HepG2 (cell line): ENCODE data around the gene MRPL20. TPM values are rescaled to one million over a fixed set of nuclear protein-coding genes. Genes with fewer than 3 reads are reported as not detected.

Experiments used
- ATAC-seq: fragments of 200-7000 bp; cut with Tn5 transposase; 3 replicates; pipeline ENCODE4 v1.9.1; 2020; ENCODE audit warnings: mild to moderate bottlenecking, moderate library complexity
- BruUV-seq: library from RNA; stranded (reverse); fragments of 400-500 nt; replicated peaks from 2 replicates; lab custom pipeline; 2021; lab: Mats Ljungman, UMichigan
- CTCF ChIA-PET: fragments of 300-600 bp; formaldehyde crosslinking; extraction: SDS; loops from one replicate; lab custom pipeline; 2021; ENCODE audit warnings: low total read pairs, inconsistent platforms, low intra/inter-chr PET ratio; lab: Yijun Ruan, JAX
- POLR2A ChIA-PET: fragments of 350-600 bp; sonication (Branson Sonifier 250); formaldehyde crosslinking; loops from one replicate; lab custom pipeline; 2020; ENCODE audit warnings: antibody characterized with exemption, inconsistent platforms; lab: Yijun Ruan, JAX
- DNase-seq: peaks from one replicate; pipeline ENCODE4 v3.0.0-alpha.2; 2015; ENCODE audit warnings: low spot score
- FAIRE-seq: peaks from 3 replicates; lab custom pipeline; 2011; peaks lifted over from hg19 to GRCh38; lab: Jason Lieb, UNC
- H2AFZ ChIP-seq: one replicate; pipeline ENCODE4 v1.6.1; 2011; ENCODE audit warnings: low read length, inconsistent platforms
- H3K27ac ChIP-seq: fragments of 300-600 bp; 3 replicates; pipeline ENCODE4 v1.8.0; 2011; ENCODE audit warnings: mixed run types, mild to moderate bottlenecking, mixed read lengths, low read length, inconsistent platforms; ENCODE audit not compliant: insufficient read depth; ENCODE audit errors: extremely low read length
- H3K27me3 ChIP-seq, 2 experiments: fragments of 200-600 bp in 1 of 2; 2 replicates in 1 of 2; 3 replicates in 1 of 2; pipeline versions ENCODE4 v1.6.0 to v1.8.0; 2011; ENCODE audit warnings: low read length in 2 of 2, mild to moderate bottlenecking in 2 of 2, moderate library complexity in 2 of 2, inconsistent platforms in 1 of 2; ENCODE audit not compliant: insufficient read depth in 2 of 2, control insufficient read depth in 1 of 2
- H3K36me3 ChIP-seq, 2 experiments: fragments of 200-600 bp in 1 of 2; replicated peaks in 1 of 2; 2 replicates in 1 of 2; 3 replicates in 1 of 2; pipeline versions ENCODE4 v1.5.1 to v1.8.0; 2011; ENCODE audit warnings: low read length in 2 of 2, inconsistent platforms in 1 of 2; ENCODE audit not compliant: insufficient read depth in 2 of 2, control insufficient read depth in 1 of 2
- H3K4me1 ChIP-seq: 2 replicates; pipeline ENCODE4 v1.5.1; 2012; ENCODE audit warnings: low read length, inconsistent platforms; ENCODE audit not compliant: insufficient read depth
- H3K4me2 ChIP-seq: 2 replicates; pipeline ENCODE4 v1.6.0; 2011; ENCODE audit warnings: low read depth, low read length, inconsistent platforms
- H3K4me3 ChIP-seq, 3 experiments: fragments of 200-600 bp in 1 of 3; sonication (generic), shearing (Covaris generic) in 1 of 3; replicated peaks in 1 of 3; 2 replicates each; pipeline ENCODE4 v1.5.1; 2011 to 2016; ENCODE audit warnings: low read length in 3 of 3, inconsistent platforms in 2 of 3, low read depth in 2 of 3, mild to moderate bottlenecking in 2 of 3, control low read depth in 1 of 3, mixed read lengths in 1 of 3; ENCODE audit not compliant: insufficient read depth in 1 of 3
- H3K79me2 ChIP-seq: one replicate; pipeline ENCODE4 v1.6.1; 2011; ENCODE audit warnings: low read length, inconsistent platforms; ENCODE audit not compliant: insufficient read depth
- H3K9ac ChIP-seq: 2 replicates; pipeline ENCODE4 v1.6.0; 2011; ENCODE audit warnings: mild to moderate bottlenecking, low read depth, low read length, inconsistent platforms; ENCODE audit not compliant: insufficient read depth
- H3K9me3 ChIP-seq: 2 replicates; pipeline ENCODE4 v1.5.1; 2012; ENCODE audit warnings: mild to moderate bottlenecking, low read length
- H4K20me1 ChIP-seq: 2 replicates; pipeline ENCODE4 v1.6.0; 2011; ENCODE audit warnings: inconsistent platforms, mild to moderate bottlenecking, low read length, moderate library complexity; ENCODE audit not compliant: insufficient read depth
- HOXA3 ChIP-seq: sonication (generic); formaldehyde crosslinking; IDR thresholded peaks from 2 replicates; pipeline ENCODE4 v1.5.0; 2020; ENCODE audit warnings: missing genetic modification reagents
- MED8 ChIP-seq: sonication (generic); formaldehyde crosslinking; IDR thresholded peaks from 2 replicates; pipeline ENCODE4 v1.8.1; 2023; ENCODE audit warnings: mild to moderate bottlenecking, missing genetic modification reagents; ENCODE audit not compliant: insufficient replicate concordance
- MXD1 ChIP-seq: sonication (generic); formaldehyde crosslinking; IDR thresholded peaks from 2 replicates; pipeline ENCODE4 v1.4.0; 2020; ENCODE audit warnings: mild to moderate bottlenecking, missing genetic modification reagents
- NFAT5 ChIP-seq: sonication (generic); formaldehyde crosslinking; IDR thresholded peaks from 2 replicates; pipeline ENCODE4 v1.4.0; 2020; ENCODE audit warnings: missing genetic modification reagents
- POLR2AphosphoS5 ChIP-seq: IDR thresholded peaks from 2 replicates; pipeline ENCODE4 v1.6.1; 2012; ENCODE audit warnings: low read depth, low read length
- ZFP82 ChIP-seq: sonication (generic); formaldehyde crosslinking; IDR thresholded peaks from 2 replicates; pipeline ENCODE4 v1.5.1; 2020; ENCODE audit warnings: mild to moderate bottlenecking, missing genetic modification reagents, borderline replicate concordance
- ZNF441 ChIP-seq: sonication (generic); formaldehyde crosslinking; IDR thresholded peaks from 2 replicates; pipeline ENCODE4 v1.7.0; 2021; ENCODE audit warnings: missing genetic modification reagents, borderline replicate concordance
- ZNF577 ChIP-seq: sonication (generic); formaldehyde crosslinking; IDR thresholded peaks from 2 replicates; pipeline ENCODE4 v1.4.0; 2020; ENCODE audit warnings: mild to moderate bottlenecking, low read depth, missing genetic modification reagents, borderline replicate concordance
- ZNF883 ChIP-seq: sonication (generic); formaldehyde crosslinking; IDR thresholded peaks from 2 replicates; pipeline ENCODE4 v1.5.1; 2020; ENCODE audit warnings: mild to moderate bottlenecking, missing genetic modification reagents; ENCODE audit errors: not compliant biosample characterization
- WGBS: methylation state at CpG from one replicate; pipeline ENCODE4 v1.1.6; 2017; ENCODE audit warnings: low lambda C conversion rate; 5-methylcytosine and 5-hydroxymethylcytosine counted together
- in situ Hi-C: cut with HindIII; loops from 2 replicates; pipeline ENCODE4 v1.10.0; 2017; ENCODE audit warnings: low pct_unique_long_range_greater_than_20kb; ENCODE audit not compliant: extremely low pct_ligation_motif_present
- intact Hi-C: fragments of 100-400 bp; cut with micrococcal nuclease; formaldehyde crosslinking; loops from one replicate; pipeline ENCODE4 v1.10.0; 2022; ENCODE audit not compliant: unreplicated experiment
- polyA plus RNA-seq, 8 experiments: library from polyadenylated mRNA; depleted of rRNA in 3 of 8; stranded (reverse) in 7 of 8; unstranded in 1 of 8; fragments of >200 nt; fragmentation: Illumina TruSeq in 4 of 8; extraction: Trizol in 4 of 8; gene quantifications; 2 replicates each; pipeline versions ENCODE4 v1.2.1 to v1.2.3, GENCODE V29; 2011 to 2016; ENCODE audit warnings: low read depth in 4 of 8, missing spikeins in 1 of 8, mixed read lengths in 1 of 8; ENCODE audit not compliant: insufficient read depth in 1 of 8
- total RNA-seq, 5 experiments: library from RNA; depleted of rRNA; stranded (reverse); fragments of >200 nt; fragmentation: Illumina TruSeq; extraction: Trizol; gene quantifications; 2 replicates each; pipeline ENCODE4 v1.2.3, GENCODE V29; 2016; ENCODE audit warnings: low read depth in 1 of 5
- TF ChIP-seq, protein P1 (sequence below): sonication (generic); formaldehyde crosslinking; IDR thresholded peaks from 2 replicates; pipeline ENCODE4 v1.4.0; 2020; ENCODE audit warnings: missing genetic modification reagents
- TF ChIP-seq, protein P2 (sequence below): sonication (generic); formaldehyde crosslinking; IDR thresholded peaks from 2 replicates; pipeline ENCODE4 v1.5.0; 2020; ENCODE audit warnings: missing genetic modification reagents
- TF ChIP-seq, protein P3 (sequence below): sonication (generic); formaldehyde crosslinking; conservative IDR thresholded peaks from 2 replicates; pipeline ENCODE4 v1.4.0; 2020; ENCODE audit warnings: missing genetic modification reagents

MRPL20 gene
- total and polyA plus RNA-seq, 2 of the 13 experiments (the other 11 are each of a cell fraction or from before 2014, with no cell fraction given): 59.2 to 127 TPM

DNA sequence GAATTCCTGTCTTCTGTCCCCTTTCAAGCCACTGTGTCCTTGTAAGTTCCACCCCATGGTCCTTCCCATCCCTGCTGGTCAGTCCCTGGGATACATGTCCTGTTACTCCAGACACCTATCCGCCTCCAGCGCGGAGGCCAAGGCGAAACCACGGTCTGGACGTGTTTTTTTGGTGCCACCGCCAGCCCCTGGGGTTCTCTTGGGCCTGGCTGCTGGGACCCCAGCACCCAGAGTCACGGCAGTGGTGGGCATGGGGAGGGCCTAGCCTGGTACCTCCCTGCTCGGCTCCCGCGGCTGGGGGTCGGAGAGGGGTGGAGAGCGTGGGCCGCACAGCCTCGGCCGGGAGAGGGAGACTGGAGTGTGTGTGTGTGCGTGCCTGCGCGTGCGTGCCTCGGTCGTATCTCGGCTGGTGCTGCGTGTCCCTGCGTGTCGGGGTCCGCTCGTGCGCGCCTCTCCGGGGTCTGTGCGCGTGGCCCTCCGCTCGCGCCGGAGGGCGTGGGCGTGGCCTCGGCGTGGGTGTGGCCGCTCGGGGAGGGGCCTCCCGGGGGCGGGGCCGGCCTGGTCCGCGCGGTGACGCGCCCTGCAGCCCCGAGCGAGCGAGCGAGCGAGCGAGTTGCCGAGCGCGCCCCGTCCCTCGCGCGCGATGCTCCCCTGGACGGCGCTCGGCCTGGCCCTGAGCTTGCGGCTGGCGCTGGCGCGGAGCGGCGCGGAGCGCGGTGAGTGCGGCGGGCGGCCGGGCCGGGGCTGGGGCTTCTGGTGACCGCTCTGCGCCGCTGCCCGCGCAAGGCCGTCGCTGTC, 28.2 kb upstream of the MRPL20 start, which contains the start of gene VWA1:
TSS of gene VWA1 (plus strand) at position 585 of the 798 bp plus-strand sequence. CDS start at position 644, 59 bp downstream.
- in situ Hi-C loops: loop anchor here (5.0 kb wide), 1 partner anchor 33 kb away; no protein-coding TSS in a partner anchor
- no peak within 1 kb of the TSS for H2AFZ ChIP-seq
- H3K4me3 ChIP-seq: peak within 1 kb of the TSS; percentile 72 to 88 (median 84)
- H3K79me2 ChIP-seq: peaks cover 31% of the 10 kb centered on the region
- WGBS: under 1% methylated on average over 22 of the region's 89 CpGs
- no peak for DNase-seq
- H3K4me1 ChIP-seq: peaks cover 53% of the 10 kb centered on the region
- no peak for ATAC-seq
- no peak for FAIRE-seq
- H4K20me1 ChIP-seq: no peaks in the 10 kb centered on the region
- peaks cover 0 to under 1% of the 10 kb centered on the region in 2 experiments; a peak in 1 of 5 replicates for H3K36me3 ChIP-seq
- H3K9me3 ChIP-seq: no peaks in the 10 kb centered on the region
- CTCF ChIA-PET: no interaction called here
- H3K9ac ChIP-seq: peak within 1 kb of the TSS; percentile 85
- intact Hi-C loops: no loop called here
- POLR2A ChIA-PET: interaction anchor here (2.7 to 11.0 kb wide), 6 partner anchors 9 to 243 kb away, joined by 8 to 355 read pairs (median 38); partner anchors contain the start of genes ANKRD65, CCNL2 and MRPL20
- BruUV-seq: TSS peak; percentile 30
- H3K4me2 ChIP-seq: peak within 1 kb of the TSS; percentile 94
- no peaks in the 10 kb centered on the region for H3K27me3 ChIP-seq
- H3K27ac ChIP-seq: peak within 1 kb of the TSS; percentile 94
- peak; percentile 48; the same call in 1 of the 2 replicates for TF ChIP-seq ZFP82 (CRISPR knock-in tag)
- TF ChIP-seq, protein P1, sequence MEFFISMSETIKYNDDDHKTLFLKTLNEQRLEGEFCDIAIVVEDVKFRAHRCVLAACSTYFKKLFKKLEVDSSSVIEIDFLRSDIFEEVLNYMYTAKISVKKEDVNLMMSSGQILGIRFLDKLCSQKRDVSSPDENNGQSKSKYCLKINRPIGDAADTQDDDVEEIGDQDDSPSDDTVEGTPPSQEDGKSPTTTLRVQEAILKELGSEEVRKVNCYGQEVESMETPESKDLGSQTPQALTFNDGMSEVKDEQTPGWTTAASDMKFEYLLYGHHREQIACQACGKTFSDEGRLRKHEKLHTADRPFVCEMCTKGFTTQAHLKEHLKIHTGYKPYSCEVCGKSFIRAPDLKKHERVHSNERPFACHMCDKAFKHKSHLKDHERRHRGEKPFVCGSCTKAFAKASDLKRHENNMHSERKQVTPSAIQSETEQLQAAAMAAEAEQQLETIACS (CRISPR knock-in tag): peak; percentile 81
- TF ChIP-seq MED8 (CRISPR knock-in tag): no peak
- 0 out of 2 replicates have a peak, but pooled peaks have one; percentile 45 for TF ChIP-seq NFAT5 (CRISPR knock-in tag)
- TF ChIP-seq MXD1 (CRISPR knock-in tag): peak; percentile 77
- TF ChIP-seq, protein P2, sequence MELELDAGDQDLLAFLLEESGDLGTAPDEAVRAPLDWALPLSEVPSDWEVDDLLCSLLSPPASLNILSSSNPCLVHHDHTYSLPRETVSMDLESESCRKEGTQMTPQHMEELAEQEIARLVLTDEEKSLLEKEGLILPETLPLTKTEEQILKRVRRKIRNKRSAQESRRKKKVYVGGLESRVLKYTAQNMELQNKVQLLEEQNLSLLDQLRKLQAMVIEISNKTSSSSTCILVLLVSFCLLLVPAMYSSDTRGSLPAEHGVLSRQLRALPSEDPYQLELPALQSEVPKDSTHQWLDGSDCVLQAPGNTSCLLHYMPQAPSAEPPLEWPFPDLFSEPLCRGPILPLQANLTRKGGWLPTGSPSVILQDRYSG: 0 out of 2 replicates have a peak, but pooled peaks have one; percentile 50
- TF ChIP-seq ZNF577: no peak
- TF ChIP-seq ZNF441 (CRISPR knock-in tag): peak; percentile 87
- TF ChIP-seq POLR2AphosphoS5: peak; percentile 67
- TF ChIP-seq ZNF883 (CRISPR knock-in tag): peak; percentile 78
- TF ChIP-seq HOXA3 (CRISPR knock-in tag): peak; percentile 56
- TF ChIP-seq, protein P3, sequence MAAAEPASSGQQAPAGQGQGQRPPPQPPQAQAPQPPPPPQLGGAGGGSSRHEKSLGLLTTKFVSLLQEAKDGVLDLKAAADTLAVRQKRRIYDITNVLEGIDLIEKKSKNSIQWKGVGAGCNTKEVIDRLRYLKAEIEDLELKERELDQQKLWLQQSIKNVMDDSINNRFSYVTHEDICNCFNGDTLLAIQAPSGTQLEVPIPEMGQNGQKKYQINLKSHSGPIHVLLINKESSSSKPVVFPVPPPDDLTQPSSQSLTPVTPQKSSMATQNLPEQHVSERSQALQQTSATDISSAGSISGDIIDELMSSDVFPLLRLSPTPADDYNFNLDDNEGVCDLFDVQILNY: 0 out of 2 replicates have a peak, but pooled peaks have one; percentile 14
